GM12878 (cell line): ENCODE measurements around the gene LPGAT1.

Experiments
- CHD1 ChIP-seq: IDR thresholded peaks from 2 replicates; pipeline ENCODE4 v1.6.1; 2012; ENCODE audit warnings: low read depth, low read length, improper control_type of control experiment
- CREM ChIP-seq: IDR thresholded peaks from 2 replicates; pipeline ENCODE4 v1.6.1; 2014; ENCODE audit warnings: antibody characterized with exemption, low read depth
- EP300 ChIP-seq, 2 experiments: fragments of 150-350 bp in 1 of 2; IDR thresholded peaks; 2 replicates each; pipeline ENCODE4 v1.6.1; 2011 to 2012; ENCODE audit warnings: low read depth in 2 of 2, low read length in 2 of 2, borderline replicate concordance in 1 of 2, improper control_type of control experiment in 1 of 2, inconsistent platforms in 1 of 2; ENCODE audit not compliant: control insufficient read depth in 1 of 2
- ETV6 ChIP-seq, 2 experiments: fragments of 450-650 bp in 1 of 2; IDR thresholded peaks in 1 of 2; conservative IDR thresholded peaks in 1 of 2; 2 replicates each; pipeline ENCODE4 v1.6.1; 2014; ENCODE audit warnings: antibody characterized with exemption in 1 of 2, borderline replicate concordance in 1 of 2, low read depth in 1 of 2, mild to moderate bottlenecking in 1 of 2, moderate library complexity in 1 of 2
- EZH2 ChIP-seq: IDR thresholded peaks from 2 replicates; pipeline ENCODE4 v1.6.1; 2012; ENCODE audit warnings: low read depth, mild to moderate bottlenecking, control low read depth, inconsistent platforms, low read length, borderline replicate concordance; ENCODE audit not compliant: control insufficient read depth
- FOXK2 ChIP-seq: fragments of 450-650 bp; IDR thresholded peaks from 2 replicates; pipeline ENCODE4 v1.6.1; 2017; ENCODE audit warnings: mild to moderate bottlenecking, moderate library complexity
- KAT2A ChIP-seq: conservative IDR thresholded peaks from 2 replicates; pipeline ENCODE4 v1.6.1; 2011; ENCODE audit warnings: low read depth, low read length; ENCODE audit not compliant: control insufficient read depth
- POLR2A ChIP-seq: IDR thresholded peaks from 2 replicates; pipeline ENCODE4 v1.6.1; 2011; ENCODE audit warnings: low read depth, mild to moderate bottlenecking, low read length
- SREBF1 ChIP-seq: IDR thresholded peaks from 2 replicates; pipeline ENCODE4 v1.6.1; 2012; ENCODE audit warnings: mild to moderate bottlenecking, low read length
- ZNF384 ChIP-seq: IDR thresholded peaks from 2 replicates; pipeline ENCODE4 v1.6.1; 2012; ENCODE audit warnings: low read depth, mild to moderate bottlenecking, low read length, improper control_type of control experiment, borderline replicate concordance
- ZZZ3 ChIP-seq: IDR thresholded peaks from 2 replicates; pipeline ENCODE4 v1.6.1; 2011; ENCODE audit warnings: low read depth; ENCODE audit not compliant: control insufficient read depth, insufficient read length
- TF ChIP-seq, protein P1 (sequence below), 3 experiments: IDR thresholded peaks in 2 of 3; conservative IDR thresholded peaks in 1 of 3; 2 replicates each; pipeline ENCODE4 v1.5.1; 2011; ENCODE audit warnings: low read depth in 3 of 3, low read length in 3 of 3, mild to moderate bottlenecking in 3 of 3, control low read depth in 2 of 3, moderate library complexity in 2 of 3, inconsistent platforms in 1 of 3, mixed read lengths in 1 of 3; ENCODE audit not compliant: control insufficient read depth in 2 of 3, insufficient read depth in 1 of 3; ENCODE audit errors: extremely low read depth in 1 of 3
- TF ChIP-seq, protein P2 (sequence below): fragments of 450-650 bp; IDR thresholded peaks from 2 replicates; pipeline ENCODE4 v1.6.1; 2017; ENCODE audit warnings: mild to moderate bottlenecking

GRCh38 chr1:211843018-211843417 is 12.5 kb upstream of the LPGAT1 start:
- TF ChIP-seq, protein P1, sequence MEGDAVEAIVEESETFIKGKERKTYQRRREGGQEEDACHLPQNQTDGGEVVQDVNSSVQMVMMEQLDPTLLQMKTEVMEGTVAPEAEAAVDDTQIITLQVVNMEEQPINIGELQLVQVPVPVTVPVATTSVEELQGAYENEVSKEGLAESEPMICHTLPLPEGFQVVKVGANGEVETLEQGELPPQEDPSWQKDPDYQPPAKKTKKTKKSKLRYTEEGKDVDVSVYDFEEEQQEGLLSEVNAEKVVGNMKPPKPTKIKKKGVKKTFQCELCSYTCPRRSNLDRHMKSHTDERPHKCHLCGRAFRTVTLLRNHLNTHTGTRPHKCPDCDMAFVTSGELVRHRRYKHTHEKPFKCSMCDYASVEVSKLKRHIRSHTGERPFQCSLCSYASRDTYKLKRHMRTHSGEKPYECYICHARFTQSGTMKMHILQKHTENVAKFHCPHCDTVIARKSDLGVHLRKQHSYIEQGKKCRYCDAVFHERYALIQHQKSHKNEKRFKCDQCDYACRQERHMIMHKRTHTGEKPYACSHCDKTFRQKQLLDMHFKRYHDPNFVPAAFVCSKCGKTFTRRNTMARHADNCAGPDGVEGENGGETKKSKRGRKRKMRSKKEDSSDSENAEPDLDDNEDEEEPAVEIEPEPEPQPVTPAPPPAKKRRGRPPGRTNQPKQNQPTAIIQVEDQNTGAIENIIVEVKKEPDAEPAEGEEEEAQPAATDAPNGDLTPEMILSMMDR (IDR thresholded peaks at IDR 0.05 in 2 of 3, conservative IDR thresholded peaks at IDR 0.05 in 1 of 3; ENCODE audit: control insufficient read depth in 2 of 3, extremely low read depth in 1 of 3, insufficient read depth in 1 of 3, low read depth in 3 of 3, low read length in 3 of 3): no peak
- no peak for TF ChIP-seq POLR2A
- no peak for TF ChIP-seq ETV6 (conservative IDR thresholded peaks at IDR 0.05 in 1 of 2, IDR thresholded peaks at IDR 0.05 in 1 of 2; ENCODE audit: borderline replicate concordance in 1 of 2, low read depth in 1 of 2)
- no peak for TF ChIP-seq EZH2
- TF ChIP-seq FOXK2: no peak
- TF ChIP-seq SREBF1: no peak
- no peak for TF ChIP-seq EP300 (IDR thresholded peaks at IDR 0.05; ENCODE audit: borderline replicate concordance in 1 of 2, control insufficient read depth in 1 of 2, low read depth in 2 of 2, low read length in 2 of 2)
- TF ChIP-seq, protein P2, sequence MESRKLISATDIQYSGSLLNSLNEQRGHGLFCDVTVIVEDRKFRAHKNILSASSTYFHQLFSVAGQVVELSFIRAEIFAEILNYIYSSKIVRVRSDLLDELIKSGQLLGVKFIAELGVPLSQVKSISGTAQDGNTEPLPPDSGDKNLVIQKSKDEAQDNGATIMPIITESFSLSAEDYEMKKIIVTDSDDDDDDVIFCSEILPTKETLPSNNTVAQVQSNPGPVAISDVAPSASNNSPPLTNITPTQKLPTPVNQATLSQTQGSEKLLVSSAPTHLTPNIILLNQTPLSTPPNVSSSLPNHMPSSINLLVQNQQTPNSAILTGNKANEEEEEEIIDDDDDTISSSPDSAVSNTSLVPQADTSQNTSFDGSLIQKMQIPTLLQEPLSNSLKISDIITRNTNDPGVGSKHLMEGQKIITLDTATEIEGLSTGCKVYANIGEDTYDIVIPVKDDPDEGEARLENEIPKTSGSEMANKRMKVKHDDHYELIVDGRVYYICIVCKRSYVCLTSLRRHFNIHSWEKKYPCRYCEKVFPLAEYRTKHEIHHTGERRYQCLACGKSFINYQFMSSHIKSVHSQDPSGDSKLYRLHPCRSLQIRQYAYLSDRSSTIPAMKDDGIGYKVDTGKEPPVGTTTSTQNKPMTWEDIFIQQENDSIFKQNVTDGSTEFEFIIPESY: no peak
- TF ChIP-seq CHD1: no peak
- no peak for TF ChIP-seq KAT2A
- TF ChIP-seq ZNF384: no peak
- TF ChIP-seq CREM: no peak
- TF ChIP-seq ZZZ3: no peak
